PC-3 (cell line): Measurements from ENCODE around the gene AGAP3.

Source experiments
- CTCF ChIP-seq: fragments of 300-600 bp; sonication (generic); conservative IDR thresholded peaks from 2 replicates; pipeline ENCODE4 v1.5.1; 2017; ENCODE audit warnings: antibody characterized with exemption, low read depth, mild to moderate bottlenecking, low read length
- EZH2 ChIP-seq: fragments of 300-600 bp; sonication (generic); IDR thresholded peaks from one replicate; pipeline ENCODE4 v1.6.1; 2017; ENCODE audit warnings: antibody characterized with exemption, mild to moderate bottlenecking, low read length; ENCODE audit not compliant: unreplicated experiment
- EZH2phosphoT487 ChIP-seq: fragments of 300-600 bp; sonication (generic); IDR thresholded peaks from 2 replicates; pipeline ENCODE4 v1.6.1; 2018; ENCODE audit warnings: mild to moderate bottlenecking, antibody characterized with exemption, low read length, borderline replicate concordance

DNA sequence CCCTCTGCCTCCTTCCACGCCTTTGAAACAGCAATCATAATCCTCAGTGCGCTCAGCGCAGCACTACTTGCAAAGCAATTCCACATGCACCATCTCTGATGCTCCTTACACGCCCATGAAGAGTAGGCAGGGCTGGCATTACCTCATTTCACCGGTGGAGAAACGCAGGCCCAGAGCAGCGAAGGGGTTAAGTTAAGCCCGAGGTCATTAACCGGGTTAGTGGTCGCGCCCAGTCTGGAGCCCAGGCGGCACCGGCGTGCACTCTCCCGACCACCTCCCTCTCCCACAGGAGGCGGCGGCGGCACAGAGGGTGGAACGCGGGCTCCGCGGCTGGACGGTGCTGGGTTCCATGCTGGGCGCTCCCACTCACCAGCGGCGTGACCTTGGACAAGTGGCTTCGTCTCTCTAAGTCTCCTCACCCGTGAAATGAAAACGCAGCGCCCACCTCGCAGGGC lies 6.2 kb upstream of the AGAP3 start:
- no peak for TF ChIP-seq EZH2phosphoT487
- TF ChIP-seq CTCF = no peak
- no peak for TF ChIP-seq EZH2
